ENCODE measurements around the gene UROC1.

Gene UROC1

DNA sequence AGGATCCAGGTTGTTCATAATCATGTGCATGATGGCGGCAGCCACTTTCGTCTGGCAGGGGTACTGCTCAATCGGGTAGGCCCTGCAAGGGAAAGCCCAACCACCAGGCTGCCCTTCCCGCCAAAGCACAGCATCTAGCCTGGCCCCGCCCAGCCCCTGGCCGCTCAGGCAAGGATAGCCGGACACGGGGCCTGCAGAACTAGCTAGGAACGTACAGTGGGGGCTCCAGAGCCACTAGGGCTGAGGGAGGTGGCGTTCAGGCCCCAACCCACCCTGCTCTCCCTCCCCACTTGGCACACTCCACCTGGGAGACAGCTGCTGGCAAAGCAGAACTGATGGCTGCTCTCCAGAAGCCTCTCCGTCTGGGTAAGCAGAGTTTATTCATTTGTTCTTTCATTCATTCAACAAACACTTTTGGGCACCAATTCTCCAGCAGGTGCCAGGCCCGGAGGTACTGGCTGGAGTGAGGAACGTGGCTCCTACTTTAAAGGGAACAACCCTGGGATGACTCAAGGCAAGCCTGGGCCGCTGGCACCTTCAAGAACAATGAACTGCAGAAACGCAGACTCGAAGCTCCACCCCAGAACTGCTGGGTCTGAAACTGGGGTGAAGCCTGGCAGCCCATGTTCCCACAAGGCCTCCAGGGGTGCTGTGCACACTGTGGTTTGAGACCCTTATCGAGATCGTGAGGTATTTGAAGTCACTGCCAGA, 7.8 kb downstream of the UROC1 start:
- TF ChIP-seq, protein P1, sequence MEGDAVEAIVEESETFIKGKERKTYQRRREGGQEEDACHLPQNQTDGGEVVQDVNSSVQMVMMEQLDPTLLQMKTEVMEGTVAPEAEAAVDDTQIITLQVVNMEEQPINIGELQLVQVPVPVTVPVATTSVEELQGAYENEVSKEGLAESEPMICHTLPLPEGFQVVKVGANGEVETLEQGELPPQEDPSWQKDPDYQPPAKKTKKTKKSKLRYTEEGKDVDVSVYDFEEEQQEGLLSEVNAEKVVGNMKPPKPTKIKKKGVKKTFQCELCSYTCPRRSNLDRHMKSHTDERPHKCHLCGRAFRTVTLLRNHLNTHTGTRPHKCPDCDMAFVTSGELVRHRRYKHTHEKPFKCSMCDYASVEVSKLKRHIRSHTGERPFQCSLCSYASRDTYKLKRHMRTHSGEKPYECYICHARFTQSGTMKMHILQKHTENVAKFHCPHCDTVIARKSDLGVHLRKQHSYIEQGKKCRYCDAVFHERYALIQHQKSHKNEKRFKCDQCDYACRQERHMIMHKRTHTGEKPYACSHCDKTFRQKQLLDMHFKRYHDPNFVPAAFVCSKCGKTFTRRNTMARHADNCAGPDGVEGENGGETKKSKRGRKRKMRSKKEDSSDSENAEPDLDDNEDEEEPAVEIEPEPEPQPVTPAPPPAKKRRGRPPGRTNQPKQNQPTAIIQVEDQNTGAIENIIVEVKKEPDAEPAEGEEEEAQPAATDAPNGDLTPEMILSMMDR (conservative IDR thresholded peaks at IDR 0.05; ENCODE audit: control insufficient read depth, insufficient read depth, low read depth, low read length): no peak
- DNase-seq (ENCODE audit: low read depth): no peak
- no peak overlapping the region for H3K4me3 ChIP-seq (ENCODE audit: control insufficient read depth, low read depth, low read length)

DNA sequence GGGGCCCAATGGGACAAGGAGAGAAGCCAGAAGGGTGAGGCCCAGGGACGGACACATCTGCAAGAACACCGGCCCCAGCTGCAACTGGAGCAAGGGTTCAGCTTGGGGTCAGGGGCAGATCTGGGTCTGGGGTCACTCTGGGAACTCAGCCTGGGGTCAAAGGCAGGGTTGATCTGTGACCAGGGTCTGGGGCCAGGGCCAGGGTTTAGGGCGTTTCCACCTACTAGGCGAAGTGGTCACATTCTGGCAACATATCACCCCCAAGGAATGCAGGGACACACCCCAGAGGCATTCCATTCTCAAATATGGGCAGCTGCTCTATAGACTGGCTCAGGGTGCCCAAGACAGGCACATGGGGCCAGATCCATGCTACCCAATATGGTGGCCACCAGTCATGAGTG, 9.0 kb downstream of the UROC1 start:
- TF ChIP-seq, protein P1 (conservative IDR thresholded peaks at IDR 0.05; ENCODE audit: control insufficient read depth, insufficient read depth, low read depth, low read length): no peak
- H3K4me3 ChIP-seq (ENCODE audit: control insufficient read depth, low read depth, low read length): no peak overlapping the region
- no peak for DNase-seq (ENCODE audit: low read depth)

DNA sequence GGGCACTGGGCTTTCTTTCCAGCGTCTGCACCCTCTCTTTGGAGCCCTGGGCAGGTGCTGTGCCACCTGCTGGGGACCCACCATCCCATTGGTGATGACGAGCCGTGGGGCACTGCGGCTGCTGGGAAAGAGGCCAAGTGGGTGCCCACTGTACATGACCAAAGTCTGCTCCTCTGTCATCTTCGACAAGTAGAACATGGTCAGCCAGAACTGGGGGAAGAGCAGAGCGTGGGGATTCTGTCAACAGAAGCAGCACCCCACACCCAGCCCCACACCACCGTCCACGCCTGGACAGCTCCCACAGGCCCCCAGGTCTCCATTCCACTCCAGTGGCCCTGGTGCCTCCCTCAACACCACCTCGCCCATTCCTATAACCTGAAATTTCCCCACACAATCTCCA, 9.7 kb downstream of the UROC1 start:
- TF ChIP-seq, protein P1 (conservative IDR thresholded peaks at IDR 0.05; ENCODE audit: control insufficient read depth, insufficient read depth, low read depth, low read length): no peak
- H3K4me3 ChIP-seq (ENCODE audit: control insufficient read depth, low read depth, low read length): no peak overlapping the region
- DNase-seq (ENCODE audit: low read depth): no peak

DNA sequence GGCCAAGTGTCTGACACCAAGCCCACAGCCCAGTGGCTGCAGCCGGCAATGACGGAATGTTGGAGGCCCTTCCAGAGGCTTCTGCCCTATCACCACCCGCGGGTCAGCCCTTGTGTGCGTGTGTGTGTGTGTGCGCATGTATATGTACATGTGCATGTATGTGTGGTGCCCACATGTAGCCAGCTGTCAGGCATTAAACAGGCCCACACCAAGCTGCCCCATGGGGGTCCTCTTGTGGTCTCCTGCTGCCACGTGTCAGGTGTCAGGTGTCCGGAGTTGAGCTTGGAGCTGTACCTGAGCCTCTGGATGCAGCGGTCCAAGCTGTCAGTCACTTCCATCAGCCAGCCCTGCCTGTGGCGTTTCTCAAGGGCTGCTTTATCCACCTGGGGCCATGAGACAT, 13.9 kb downstream of the UROC1 start:
- DNase-seq (ENCODE audit: low read depth): no peak
- no peak overlapping the region for H3K4me3 ChIP-seq (ENCODE audit: control insufficient read depth, low read depth, low read length)
- TF ChIP-seq, protein P1 (conservative IDR thresholded peaks at IDR 0.05; ENCODE audit: control insufficient read depth, insufficient read depth, low read depth, low read length): no peak

DNA sequence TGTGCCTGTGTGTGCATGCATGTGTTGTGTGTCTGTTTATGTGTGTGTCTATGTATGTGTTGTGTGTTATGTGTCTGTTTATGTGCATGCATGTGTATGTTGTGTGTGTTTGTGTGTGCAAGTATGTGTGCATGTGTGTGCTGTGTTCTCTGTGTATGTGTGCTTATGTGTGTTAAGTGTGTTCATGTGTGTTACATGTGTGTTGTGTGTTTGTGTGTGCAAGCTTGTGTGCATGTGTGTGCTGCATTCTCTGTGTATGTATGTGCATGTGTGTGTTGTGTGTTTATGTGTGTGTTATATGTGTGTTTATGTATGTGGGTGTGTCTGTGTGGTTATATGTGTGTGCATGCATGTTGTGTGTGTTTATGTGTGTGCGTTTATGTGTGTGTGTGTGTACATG, 14.9 kb downstream of the UROC1 start:
- TF ChIP-seq, protein P1 (conservative IDR thresholded peaks at IDR 0.05; ENCODE audit: control insufficient read depth, insufficient read depth, low read depth, low read length): no peak
- no peak overlapping the region for H3K4me3 ChIP-seq (ENCODE audit: control insufficient read depth, low read depth, low read length)
- no peak for DNase-seq (ENCODE audit: low read depth)

DNA sequence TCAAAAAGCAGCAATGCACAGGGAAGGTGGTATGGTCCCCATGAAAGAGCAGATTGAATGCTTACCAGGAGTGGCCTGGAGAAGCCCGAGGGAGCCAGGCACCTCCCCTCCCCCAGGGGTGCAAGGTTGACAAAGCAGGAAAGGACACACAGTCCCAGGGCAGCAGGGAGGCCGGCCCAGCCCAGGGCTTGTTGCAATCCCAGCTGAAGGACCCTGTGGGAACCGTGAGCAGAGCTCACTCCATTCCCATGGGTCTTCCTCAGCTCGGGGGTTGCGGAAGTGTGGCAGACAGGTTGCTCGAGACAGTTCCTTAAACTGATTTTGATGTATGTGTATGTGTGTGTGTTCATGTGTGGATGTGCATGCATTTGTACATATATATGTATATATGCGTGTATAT, 15.8 kb downstream of the UROC1 start:
- DNase-seq (ENCODE audit: low read depth): no peak
- H3K4me3 ChIP-seq (ENCODE audit: control insufficient read depth, low read depth, low read length): no peak overlapping the region
- TF ChIP-seq, protein P1 (conservative IDR thresholded peaks at IDR 0.05; ENCODE audit: control insufficient read depth, insufficient read depth, low read depth, low read length): no peak

DNA sequence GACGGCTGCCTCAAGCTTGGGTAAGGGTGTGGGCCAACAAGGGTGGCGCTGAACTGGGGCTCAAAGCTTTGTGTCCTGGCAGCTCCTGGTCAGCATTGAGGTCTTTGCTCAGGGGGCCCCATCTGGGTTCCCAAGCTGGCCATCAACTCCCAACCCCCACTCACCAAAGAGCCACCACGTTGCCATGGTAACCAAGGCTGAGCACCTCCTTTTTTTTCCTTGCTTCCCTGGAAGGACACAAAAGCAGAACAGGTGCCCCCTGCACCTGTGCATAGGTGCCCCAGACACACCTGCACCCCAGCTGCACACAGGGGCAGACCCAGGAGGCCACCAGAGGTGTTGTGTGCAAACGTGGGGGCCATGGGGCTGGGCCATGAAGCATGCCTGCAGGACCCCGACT, 16.5 kb downstream of the UROC1 start:
- TF ChIP-seq, protein P1 (conservative IDR thresholded peaks at IDR 0.05; ENCODE audit: control insufficient read depth, insufficient read depth, low read depth, low read length): no peak
- DNase-seq (ENCODE audit: low read depth): no peak
- no peak overlapping the region for H3K4me3 ChIP-seq (ENCODE audit: control insufficient read depth, low read depth, low read length)

Measured in fibroblast of mammary gland (primary cell).